ENCODE measurements around the gene SECISBP2L.

The SECISBP2L gene

DNA sequence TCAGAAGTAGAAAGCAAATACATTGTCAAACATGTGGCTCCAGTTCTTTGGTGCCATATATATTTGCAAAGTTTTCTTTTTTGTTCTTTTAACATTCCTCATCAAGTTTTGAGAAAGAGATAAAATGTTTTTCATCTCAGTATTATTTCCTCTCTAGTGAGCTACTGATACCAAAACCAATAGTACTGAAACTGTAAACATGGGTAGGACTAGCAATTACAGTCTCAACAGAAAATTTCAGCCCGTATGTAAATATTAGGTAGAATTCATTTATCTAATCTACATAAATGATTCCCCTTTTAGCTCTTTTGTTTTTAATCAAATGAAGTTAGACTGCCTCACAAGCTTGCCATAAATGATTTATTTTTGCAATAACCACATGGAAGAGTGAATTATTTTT lies 21.4 kb downstream of the SECISBP2L start:
- DNase-seq (ENCODE audit: low spot score) = no peak
- CTCF ChIA-PET = interaction anchor here (0.5 kb wide), 1 partner anchor 12 kb away, joined by 3 read pairs; no protein-coding TSS in a partner anchor
- POLR2A ChIA-PET (ENCODE audit: low non-redundant PET) = no interaction called here
- TF ChIP-seq, protein P1, sequence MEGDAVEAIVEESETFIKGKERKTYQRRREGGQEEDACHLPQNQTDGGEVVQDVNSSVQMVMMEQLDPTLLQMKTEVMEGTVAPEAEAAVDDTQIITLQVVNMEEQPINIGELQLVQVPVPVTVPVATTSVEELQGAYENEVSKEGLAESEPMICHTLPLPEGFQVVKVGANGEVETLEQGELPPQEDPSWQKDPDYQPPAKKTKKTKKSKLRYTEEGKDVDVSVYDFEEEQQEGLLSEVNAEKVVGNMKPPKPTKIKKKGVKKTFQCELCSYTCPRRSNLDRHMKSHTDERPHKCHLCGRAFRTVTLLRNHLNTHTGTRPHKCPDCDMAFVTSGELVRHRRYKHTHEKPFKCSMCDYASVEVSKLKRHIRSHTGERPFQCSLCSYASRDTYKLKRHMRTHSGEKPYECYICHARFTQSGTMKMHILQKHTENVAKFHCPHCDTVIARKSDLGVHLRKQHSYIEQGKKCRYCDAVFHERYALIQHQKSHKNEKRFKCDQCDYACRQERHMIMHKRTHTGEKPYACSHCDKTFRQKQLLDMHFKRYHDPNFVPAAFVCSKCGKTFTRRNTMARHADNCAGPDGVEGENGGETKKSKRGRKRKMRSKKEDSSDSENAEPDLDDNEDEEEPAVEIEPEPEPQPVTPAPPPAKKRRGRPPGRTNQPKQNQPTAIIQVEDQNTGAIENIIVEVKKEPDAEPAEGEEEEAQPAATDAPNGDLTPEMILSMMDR (conservative IDR thresholded peaks at IDR 0.05; ENCODE audit: low read depth) = no peak
- H3K27ac ChIP-seq = no peak overlapping the region

- POLR2A ChIA-PET (ENCODE audit: low non-redundant PET) = no interaction called here
- no peak for DNase-seq (ENCODE audit: low spot score)
- no peak overlapping the region for H3K27ac ChIP-seq
- TF ChIP-seq, protein P1 (conservative IDR thresholded peaks at IDR 0.05; ENCODE audit: low read depth) = no peak
- CTCF ChIA-PET = no interaction called here
Measured at GRCh38 chr15:49023354-49023753, 22.9 kb downstream of the SECISBP2L start.

DNA sequence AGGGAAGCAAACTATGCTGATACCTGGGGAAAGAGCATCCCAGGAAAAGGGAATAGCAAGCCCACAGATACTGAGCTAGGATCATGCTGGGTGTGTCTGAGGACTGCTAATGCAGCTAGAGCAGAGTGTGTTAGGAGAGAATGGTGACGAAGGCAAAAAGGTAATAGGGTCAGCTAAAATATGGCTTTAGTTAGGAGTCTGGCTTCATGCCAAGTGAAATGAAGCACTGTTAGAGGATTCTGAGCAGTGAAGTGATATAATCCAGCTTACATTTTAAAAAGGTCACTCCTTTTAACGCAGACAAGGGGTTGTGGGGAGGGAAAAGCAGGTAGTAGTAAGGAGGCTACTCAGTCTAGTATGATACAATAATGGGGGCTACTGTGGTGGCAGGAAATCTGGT lies 30.4 kb downstream of the SECISBP2L start:
- TF ChIP-seq, protein P1 (conservative IDR thresholded peaks at IDR 0.05; ENCODE audit: low read depth) = no peak
- CTCF ChIA-PET = interaction anchor here (0.9 kb wide), 1 partner anchor 13 kb away, joined by 3 read pairs; no protein-coding TSS in a partner anchor
- POLR2A ChIA-PET (ENCODE audit: low non-redundant PET) = no interaction called here
- DNase-seq (ENCODE audit: low spot score) = no peak
- H3K27ac ChIP-seq = no peak overlapping the region

DNA sequence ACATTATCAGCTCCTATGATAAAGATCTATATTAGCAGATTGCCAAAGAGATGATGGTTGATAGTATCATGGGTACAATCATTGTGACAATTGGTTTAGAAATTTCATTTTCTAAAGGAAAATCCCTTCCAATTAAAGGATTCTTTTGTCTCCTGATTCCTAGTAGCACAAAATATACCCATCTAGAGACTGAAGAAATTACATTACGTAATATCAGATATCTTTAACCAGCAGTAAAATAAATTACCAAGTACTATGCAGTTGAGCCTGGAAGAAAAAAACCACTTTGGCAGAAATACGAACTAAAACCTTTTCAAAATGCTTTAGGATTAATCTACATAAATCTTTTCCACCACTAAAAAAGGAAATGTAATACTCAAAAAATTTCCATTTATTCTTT lies 46.9 kb downstream of the SECISBP2L start:
- DNase-seq (ENCODE audit: low spot score) = no peak
- CTCF ChIA-PET = no interaction called here
- POLR2A ChIA-PET (ENCODE audit: low non-redundant PET) = no interaction called here
- TF ChIP-seq, protein P1 (conservative IDR thresholded peaks at IDR 0.05; ENCODE audit: low read depth) = no peak
- no peak overlapping the region for H3K27ac ChIP-seq

DNA sequence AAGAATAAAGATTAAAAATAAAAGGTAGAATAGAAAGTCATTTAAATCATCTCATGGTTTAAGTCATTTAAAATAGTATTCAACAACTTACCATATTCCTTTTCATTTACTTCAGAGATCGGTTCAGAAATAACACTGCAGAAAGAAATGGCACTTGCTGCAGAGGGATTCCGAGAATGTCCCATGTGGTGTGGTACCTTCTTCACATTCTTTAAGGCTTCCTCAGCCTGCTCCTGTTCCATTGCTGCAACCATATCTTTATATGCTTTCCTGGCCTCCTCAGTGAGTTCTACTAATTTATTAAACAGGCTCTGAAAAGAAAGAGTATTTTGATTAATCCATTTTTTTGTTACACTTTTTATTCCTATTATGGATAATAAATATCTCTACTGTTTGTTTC lies 50.0 kb downstream of the SECISBP2L start:
- CTCF ChIA-PET = no interaction called here
- no peak overlapping the region for H3K27ac ChIP-seq
- POLR2A ChIA-PET (ENCODE audit: low non-redundant PET) = no interaction called here
- no peak for DNase-seq (ENCODE audit: low spot score)
- TF ChIP-seq, protein P1 (conservative IDR thresholded peaks at IDR 0.05; ENCODE audit: low read depth) = no peak

GRCh38 chr15:48993380-48993779 lies 52.9 kb downstream of the SECISBP2L start:
- POLR2A ChIA-PET (ENCODE audit: low non-redundant PET) = no interaction called here
- DNase-seq (ENCODE audit: low spot score) = no peak
- CTCF ChIA-PET = no interaction called here

More at GRCh38 chr15:48993380-48993779, 52.9 kb downstream of the SECISBP2L start:
- no peak overlapping the region for H3K27ac ChIP-seq
- TF ChIP-seq, protein P1 (conservative IDR thresholded peaks at IDR 0.05; ENCODE audit: low read depth) = no peak
